ENCODE results near the gene CYGB. TPM values are rescaled to one million over a fixed set of nuclear protein-coding genes. Genes with fewer than 3 reads are reported as not detected.

CYGB gene
- total and polyA plus RNA-seq, 4 donors: 9.0 to 34.4 (median 24.2) TPM

- Histone ChIP-seq H3K36me3 (ENCODE audit: control insufficient read depth, insufficient read depth, low read length) (no peaks in the 10 kb centered on the region), H3K27ac (ENCODE audit: low read depth, low read length) (no peak overlapping the region), H3K27me3 (ENCODE audit: control insufficient read depth, insufficient read depth, low read length) (no peaks in the 10 kb centered on the region), H3K4me3 (ENCODE audit: low read depth, low read length) (no peak overlapping the region), H3K4me1 (ENCODE audit: control insufficient read depth, insufficient read depth, low read length) (peaks cover 18% of the 10 kb centered on the region), H3K9me3 (ENCODE audit: control insufficient read depth, insufficient read depth, low read length) (no peaks in the 10 kb centered on the region)
- DNase-seq (ENCODE audit: low read depth in 4 of 6, low spot score in 6 of 6): no peak
- WGBS (ENCODE audit: insufficient coverage): 93% methylated on average over 21 of the region's 22 CpGs
These were observed 49.9 kb downstream of the CYGB start for GRCh38 chr17:76487451-76488192.

- Histone ChIP-seq H3K4me1 (ENCODE audit: control insufficient read depth, insufficient read depth, low read length) (peaks cover 20% of the 10 kb centered on the region), H3K27me3 (ENCODE audit: control insufficient read depth, insufficient read depth, low read length) (no peaks in the 10 kb centered on the region), H3K27ac (ENCODE audit: low read depth, low read length) (peak overlapping the region; percentile 29), H3K36me3 (ENCODE audit: control insufficient read depth, insufficient read depth, low read length) (no peaks in the 10 kb centered on the region), H3K4me3 (ENCODE audit: low read depth, low read length) (no peak overlapping the region), H3K9me3 (ENCODE audit: control insufficient read depth, insufficient read depth, low read length) (no peaks in the 10 kb centered on the region)
- peak in 1 of 6 donors; percentile 10 for DNase-seq (ENCODE audit: low read depth in 4 of 6, low spot score in 6 of 6)
- 36% methylated on average over 11 of the region's 11 CpGs for whole genome bisulfite sequencing (ENCODE audit: insufficient coverage)
These were observed 51.9 kb downstream of the CYGB start for GRCh38 chr17:76485569-76485968.

- Histone ChIP-seq H3K9me3 (ENCODE audit: control insufficient read depth, insufficient read depth, low read length) (no peaks in the 10 kb centered on the region), H3K27me3 (ENCODE audit: control insufficient read depth, insufficient read depth, low read length) (no peaks in the 10 kb centered on the region), H3K36me3 (ENCODE audit: control insufficient read depth, insufficient read depth, low read length) (peaks cover 3% of the 10 kb centered on the region), H3K4me3 (ENCODE audit: low read depth, low read length) (no peak overlapping the region), H3K27ac (ENCODE audit: low read depth, low read length) (no peak overlapping the region), H3K4me1 (ENCODE audit: control insufficient read depth, insufficient read depth, low read length) (peaks cover 29% of the 10 kb centered on the region)
- WGBS (ENCODE audit: insufficient coverage): 90% methylated on average over 9 of the region's 11 CpGs
- no peak for DNase-seq (ENCODE audit: low read depth in 4 of 6, low spot score in 6 of 6)
These were observed 53.2 kb downstream of the CYGB start for GRCh38 chr17:76484228-76484725.

- peak overlapping the region; percentile 93 for H3K27ac ChIP-seq (ENCODE audit: low read depth, low read length)
- no peak overlapping the region for H3K4me3 ChIP-seq (ENCODE audit: low read depth, low read length)
- H3K36me3 ChIP-seq (ENCODE audit: control insufficient read depth, insufficient read depth, low read length): peaks cover 13% of the 10 kb centered on the region
- H3K4me1 ChIP-seq (ENCODE audit: control insufficient read depth, insufficient read depth, low read length): peaks cover 30% of the 10 kb centered on the region
- no peaks in the 10 kb centered on the region for H3K27me3 ChIP-seq (ENCODE audit: control insufficient read depth, insufficient read depth, low read length)
- WGBS (ENCODE audit: insufficient coverage): 72% methylated on average over 18 of the region's 21 CpGs
- no peaks in the 10 kb centered on the region for H3K9me3 ChIP-seq (ENCODE audit: control insufficient read depth, insufficient read depth, low read length)
- peak in 1 of 6 donors; percentile 34 for DNase-seq (ENCODE audit: low read depth in 4 of 6, low spot score in 6 of 6)
These were observed 56.3 kb downstream of the CYGB start for GRCh38 chr17:76481071-76481655.

- Histone ChIP-seq H3K27ac (ENCODE audit: low read depth, low read length) (peak overlapping the region; percentile 93), H3K27me3 (ENCODE audit: control insufficient read depth, insufficient read depth, low read length) (no peaks in the 10 kb centered on the region), H3K4me1 (ENCODE audit: control insufficient read depth, insufficient read depth, low read length) (peaks cover 27% of the 10 kb centered on the region), H3K36me3 (ENCODE audit: control insufficient read depth, insufficient read depth, low read length) (peaks cover 13% of the 10 kb centered on the region), H3K9me3 (ENCODE audit: control insufficient read depth, insufficient read depth, low read length) (no peaks in the 10 kb centered on the region), H3K4me3 (ENCODE audit: low read depth, low read length) (no peak overlapping the region)
- DNase-seq (ENCODE audit: low read depth in 4 of 6, low spot score in 6 of 6): peak in 4 of 6 donors; percentile 58 to 86 (median 71)
- WGBS (ENCODE audit: insufficient coverage): 12% methylated on average over 14 of the region's 15 CpGs
These were observed 56.9 kb downstream of the CYGB start for GRCh38 chr17:76480632-76481031.

GRCh38 chr17:76479515-76480060 is 57.9 kb downstream of the CYGB start:
- Histone ChIP-seq H3K4me3 (ENCODE audit: low read depth, low read length) (no peak overlapping the region), H3K27me3 (ENCODE audit: control insufficient read depth, insufficient read depth, low read length) (no peaks in the 10 kb centered on the region), H3K9me3 (ENCODE audit: control insufficient read depth, insufficient read depth, low read length) (no peaks in the 10 kb centered on the region), H3K36me3 (ENCODE audit: control insufficient read depth, insufficient read depth, low read length) (peaks cover 17% of the 10 kb centered on the region), H3K4me1 (ENCODE audit: control insufficient read depth, insufficient read depth, low read length) (peaks cover 22% of the 10 kb centered on the region), H3K27ac (ENCODE audit: low read depth, low read length) (no peak overlapping the region)
- 77% methylated on average over 4 of the region's 14 CpGs for WGBS (ENCODE audit: insufficient coverage)
- no peak for DNase-seq (ENCODE audit: low read depth in 4 of 6, low spot score in 6 of 6)

- no peak for DNase-seq (ENCODE audit: low read depth in 4 of 6, low spot score in 6 of 6)
- H3K4me1 ChIP-seq (ENCODE audit: control insufficient read depth, insufficient read depth, low read length): peaks cover 22% of the 10 kb centered on the region
- WGBS (ENCODE audit: insufficient coverage): 92% methylated on average over 34 of the region's 37 CpGs
These were observed 58.6 kb downstream of the CYGB start for GRCh38 chr17:76478730-76479514.

GRCh38 chr17:76478097-76478496 is 59.4 kb downstream of the CYGB start:
- Histone ChIP-seq H3K4me3 (ENCODE audit: low read depth, low read length) (no peak overlapping the region), H3K27me3 (ENCODE audit: control insufficient read depth, insufficient read depth, low read length) (no peaks in the 10 kb centered on the region), H3K9me3 (ENCODE audit: control insufficient read depth, insufficient read depth, low read length) (no peaks in the 10 kb centered on the region), H3K36me3 (ENCODE audit: control insufficient read depth, insufficient read depth, low read length) (peaks cover 21% of the 10 kb centered on the region), H3K27ac (ENCODE audit: low read depth, low read length) (no peak overlapping the region), H3K4me1 (ENCODE audit: control insufficient read depth, insufficient read depth, low read length) (peaks cover 22% of the 10 kb centered on the region)
- DNase-seq (ENCODE audit: low read depth in 4 of 6, low spot score in 6 of 6): no peak
- 94% methylated on average over 10 of the region's 10 CpGs for WGBS (ENCODE audit: insufficient coverage)

More at GRCh38 chr17:76478730-76479514, 58.6 kb downstream of the CYGB start:
- H3K27ac ChIP-seq (ENCODE audit: low read depth, low read length): no peak overlapping the region
- H3K27me3 ChIP-seq (ENCODE audit: control insufficient read depth, insufficient read depth, low read length): no peaks in the 10 kb centered on the region
- H3K9me3 ChIP-seq (ENCODE audit: control insufficient read depth, insufficient read depth, low read length): no peaks in the 10 kb centered on the region
- H3K4me3 ChIP-seq (ENCODE audit: low read depth, low read length): no peak overlapping the region
- H3K36me3 ChIP-seq (ENCODE audit: control insufficient read depth, insufficient read depth, low read length): peaks cover 19% of the 10 kb centered on the region

- Histone ChIP-seq H3K36me3 (ENCODE audit: control insufficient read depth, insufficient read depth, low read length) (peaks cover 21% of the 10 kb centered on the region), H3K27ac (ENCODE audit: low read depth, low read length) (no peak overlapping the region)
- whole genome bisulfite sequencing (ENCODE audit: insufficient coverage): 89% methylated on average over 15 of the region's 15 CpGs
These were observed 59.9 kb downstream of the CYGB start for GRCh38 chr17:76477576-76477975.

More at GRCh38 chr17:76477576-76477975, 59.9 kb downstream of the CYGB start:
- DNase-seq (ENCODE audit: low read depth in 4 of 6, low spot score in 6 of 6): no peak
- Histone ChIP-seq H3K27me3 (ENCODE audit: control insufficient read depth, insufficient read depth, low read length) (no peaks in the 10 kb centered on the region), H3K4me3 (ENCODE audit: low read depth, low read length) (no peak overlapping the region), H3K9me3 (ENCODE audit: control insufficient read depth, insufficient read depth, low read length) (no peaks in the 10 kb centered on the region), H3K4me1 (ENCODE audit: control insufficient read depth, insufficient read depth, low read length) (peaks cover 22% of the 10 kb centered on the region)

Measured in spinal cord (tissue), 10 donors.